ENCODE measurements around the gene EBLN2. TPM values are rescaled to one million over a fixed set of nuclear protein-coding genes. Genes with fewer than 3 reads are reported as not detected.

Gene EBLN2
- total RNA-seq, 2 donors from 2014 or later = 11.7 to 15.8 TPM

- peak overlapping the region; percentile 8 for H3K27ac Mint-ChIP-seq
- DNase-seq = no peak
- peaks cover 37% of the 10 kb centered on the region for H3K27me3 Mint-ChIP-seq
- peaks cover 10% of the 10 kb centered on the region for H3K4me1 Mint-ChIP-seq
- H3K9me3 ChIP-seq (ENCODE audit: control insufficient read depth, low read length, poor library complexity, severe bottlenecking) = no peaks in the 10 kb centered on the region
- no peaks in the 10 kb centered on the region for H3K36me3 Mint-ChIP-seq (ENCODE audit: low read depth)
- no peak for ATAC-seq
- H3K4me3 Mint-ChIP-seq = no peak overlapping the region
Observed at GRCh38 chr3:73098873-73099272, 37.4 kb downstream of the EBLN2 start.

DNA sequence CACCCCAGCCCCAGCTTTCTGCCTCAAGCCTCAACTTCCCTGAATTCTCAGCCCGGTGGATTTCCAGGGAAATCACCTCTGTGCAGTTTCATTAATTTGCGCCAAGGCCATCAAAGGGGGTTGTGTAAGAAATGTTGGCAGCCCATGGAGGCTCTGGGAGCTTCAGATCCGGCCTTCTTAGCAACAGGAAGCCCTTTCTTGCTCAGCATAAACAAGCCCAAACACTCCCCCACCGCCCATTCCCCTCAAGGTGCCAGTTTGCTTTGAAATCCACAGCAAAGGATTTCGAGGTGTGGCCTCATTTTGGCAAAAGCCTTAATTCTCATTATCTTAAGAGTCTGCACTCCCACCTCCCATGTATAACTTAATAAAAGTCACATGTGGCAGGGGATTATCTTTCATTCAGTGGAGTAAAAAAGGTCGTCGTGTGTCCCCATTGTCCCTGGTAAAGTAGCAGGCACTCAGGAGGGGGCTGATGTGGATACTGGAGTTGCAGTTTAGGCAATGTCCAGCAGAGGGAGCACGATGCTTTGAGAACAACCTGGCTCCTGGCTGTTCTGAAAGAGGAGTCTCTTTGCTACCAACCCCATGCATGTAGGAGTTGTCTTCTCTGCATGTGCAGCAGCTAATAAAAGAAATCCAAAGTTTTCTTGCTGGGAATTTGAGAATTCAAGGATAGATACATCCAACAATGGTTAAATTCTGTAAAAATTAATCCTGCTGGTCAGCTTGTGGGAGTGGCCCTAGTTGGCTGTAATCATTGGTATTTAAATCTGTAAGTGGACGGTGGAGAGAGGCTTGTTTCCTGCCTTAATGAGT lies 39.5 kb downstream of the EBLN2 start:
- DNase-seq (peak; percentile 42 to 68 (median 49)), ATAC-seq (peak; percentile 79)
- Mint-ChIP-seq H3K4me3 (no peak overlapping the region), H3K27me3 (peaks cover 28% of the 10 kb centered on the region), H3K4me1 (peaks cover 3% of the 10 kb centered on the region), H3K27ac (no peak overlapping the region), H3K36me3 (ENCODE audit: low read depth) (no peaks in the 10 kb centered on the region)
- H3K9me3 ChIP-seq (ENCODE audit: control insufficient read depth, low read length, poor library complexity, severe bottlenecking) = no peaks in the 10 kb centered on the region

DNA sequence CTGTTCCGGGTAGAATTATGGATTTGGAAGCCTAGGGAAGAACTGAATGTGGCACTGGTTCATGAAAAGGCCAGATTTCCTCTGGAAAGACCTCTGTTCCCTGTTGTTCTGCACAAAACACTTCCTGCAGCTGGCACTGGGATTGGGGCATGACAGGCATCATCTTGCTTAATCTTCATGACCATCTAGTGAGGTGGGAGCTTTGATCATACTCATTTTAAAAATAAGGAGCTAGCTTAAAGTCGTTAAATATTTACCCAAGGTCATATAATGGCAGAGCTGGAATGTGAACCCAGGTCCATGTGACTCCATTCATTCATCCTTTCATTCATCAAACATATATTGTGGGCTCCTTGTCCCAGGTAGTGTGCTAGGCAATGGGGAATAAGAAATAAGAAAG lies 40.4 kb downstream of the EBLN2 start:
- Mint-ChIP-seq H3K27me3 (peaks cover 21% of the 10 kb centered on the region), H3K27ac (no peak overlapping the region), H3K4me3 (no peak overlapping the region), H3K36me3 (ENCODE audit: low read depth) (no peaks in the 10 kb centered on the region), H3K4me1 (peaks cover 3% of the 10 kb centered on the region)
- ATAC-seq = no peak
- H3K9me3 ChIP-seq (ENCODE audit: control insufficient read depth, low read length, poor library complexity, severe bottlenecking) = no peaks in the 10 kb centered on the region
- DNase-seq = no peak

DNA sequence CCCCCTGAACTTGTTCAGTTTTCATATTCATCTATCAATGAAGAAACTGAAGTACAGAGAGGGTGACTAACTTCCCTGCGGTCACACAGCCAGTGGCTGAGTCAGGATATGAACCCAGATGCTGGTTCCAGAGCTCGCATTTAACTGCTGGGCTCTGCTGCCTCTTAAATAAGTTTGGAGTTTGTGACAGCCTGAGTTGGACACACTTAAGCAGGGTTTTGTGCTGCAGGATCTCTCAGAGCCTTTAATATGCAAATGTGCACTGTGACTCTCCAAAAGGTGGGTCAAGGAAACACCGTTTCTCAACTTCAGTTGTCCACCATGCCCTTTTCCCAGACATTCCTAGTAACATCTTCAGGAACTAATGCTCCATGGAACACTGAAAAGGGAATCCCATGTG lies 45.8 kb downstream of the EBLN2 start:
- peaks cover 29% of the 10 kb centered on the region for H3K27me3 Mint-ChIP-seq
- H3K27ac Mint-ChIP-seq = no peak overlapping the region
- ATAC-seq = no peak
- H3K4me3 Mint-ChIP-seq = no peak overlapping the region
- no peaks in the 10 kb centered on the region for H3K4me1 Mint-ChIP-seq
- no peaks in the 10 kb centered on the region for H3K36me3 Mint-ChIP-seq (ENCODE audit: low read depth)
- no peak for DNase-seq
- no peaks in the 10 kb centered on the region for H3K9me3 ChIP-seq (ENCODE audit: control insufficient read depth, low read length, poor library complexity, severe bottlenecking)

DNA sequence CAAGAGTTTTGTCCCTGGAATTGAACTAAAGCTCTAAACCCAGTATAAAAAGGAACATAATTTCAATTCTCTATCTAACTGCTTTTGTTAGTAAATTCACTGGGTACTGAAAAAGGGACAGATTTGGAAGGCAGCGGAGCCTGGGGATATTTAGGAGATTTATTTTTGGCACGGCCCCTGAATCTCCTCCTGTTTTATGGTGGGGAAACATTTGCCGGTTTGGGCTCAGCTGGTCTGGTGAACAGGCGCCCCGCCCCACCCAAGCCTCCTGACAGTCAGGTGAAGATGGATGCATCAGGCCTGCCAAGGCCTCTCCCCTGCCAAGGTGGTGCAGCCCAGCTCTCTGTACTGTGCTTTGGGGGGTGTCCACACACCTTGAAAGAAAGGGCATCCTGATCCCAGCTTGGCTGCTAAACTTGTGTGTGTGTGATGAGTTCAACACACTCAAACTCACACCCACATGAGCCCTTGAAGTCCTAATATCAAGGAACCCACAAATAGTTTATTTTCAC lies 46.3 kb downstream of the EBLN2 start:
- H3K27me3 Mint-ChIP-seq = peaks cover 25% of the 10 kb centered on the region
- no peak for ATAC-seq
- H3K36me3 Mint-ChIP-seq (ENCODE audit: low read depth) = no peaks in the 10 kb centered on the region
- H3K27ac Mint-ChIP-seq = no peak overlapping the region
- no peaks in the 10 kb centered on the region for H3K4me1 Mint-ChIP-seq
- H3K9me3 ChIP-seq (ENCODE audit: control insufficient read depth, low read length, poor library complexity, severe bottlenecking) = no peaks in the 10 kb centered on the region
- no peak for DNase-seq
- H3K4me3 Mint-ChIP-seq = no peak overlapping the region

GRCh38 chr3:73108750-73109149 lies 47.3 kb downstream of the EBLN2 start:
- H3K27me3 Mint-ChIP-seq = peaks cover 19% of the 10 kb centered on the region
- ATAC-seq = no peak
- no peaks in the 10 kb centered on the region for H3K4me1 Mint-ChIP-seq
- H3K9me3 ChIP-seq (ENCODE audit: control insufficient read depth, low read length, poor library complexity, severe bottlenecking) = no peaks in the 10 kb centered on the region
- no peak for DNase-seq
- no peaks in the 10 kb centered on the region for H3K36me3 Mint-ChIP-seq (ENCODE audit: low read depth)
- no peak overlapping the region for H3K27ac Mint-ChIP-seq
- no peak overlapping the region for H3K4me3 Mint-ChIP-seq

GRCh38 chr3:73110530-73110929 lies 49.1 kb downstream of the EBLN2 start:
- peaks cover 29% of the 10 kb centered on the region for H3K27me3 Mint-ChIP-seq
- DNase-seq = no peak
- no peak for ATAC-seq
- no peak overlapping the region for H3K27ac Mint-ChIP-seq
- no peak overlapping the region for H3K4me3 Mint-ChIP-seq
- no peaks in the 10 kb centered on the region for H3K36me3 Mint-ChIP-seq (ENCODE audit: low read depth)
- no peaks in the 10 kb centered on the region for H3K9me3 ChIP-seq (ENCODE audit: control insufficient read depth, low read length, poor library complexity, severe bottlenecking)
- H3K4me1 Mint-ChIP-seq = no peaks in the 10 kb centered on the region

Other genes starting within 250 kb of the EBLN2 start
- gene SHQ1, start 213.2 kb upstream of the EBLN2 start, total RNA-seq = 10 to 100 TPM; 14.0 to 15.4 TPM
- under 1 TPM in 1 of 2 donors, not detected in 1; 0.10 TPM for gene GXYLT2, start 173.6 kb upstream of the EBLN2 start, total RNA-seq
- gene PPP4R2, start 64.8 kb upstream of the EBLN2 start, total RNA-seq = 10 to 100 TPM; 60.1 to 65.1 TPM

Measured in T-helper 17 cell (primary cell).